K562 (cell line): ENCODE measurements around the gene FAM114A1.

Experiments used
- CTCF ChIP-seq, 3 experiments: IDR thresholded peaks in 2 of 3; conservative IDR thresholded peaks in 1 of 3; 2 replicates each; pipeline ENCODE4 v1.5.1; 2011 to 2012; ENCODE audit warnings: low read length in 3 of 3, mild to moderate bottlenecking in 3 of 3, control low read depth in 2 of 3, improper control_type of control experiment in 1 of 3, inconsistent platforms in 1 of 3, low read depth in 1 of 3, mixed read lengths in 1 of 3, moderate library complexity in 1 of 3; ENCODE audit not compliant: insufficient read depth in 2 of 3
- GATAD2A ChIP-seq: fragments of 450-650 bp; IDR thresholded peaks from 2 replicates; pipeline ENCODE4 v1.6.1; 2017
- MED1 ChIP-seq: sonication (generic); formaldehyde crosslinking; IDR thresholded peaks from 2 replicates; pipeline ENCODE4 v1.8.1; 2023; ENCODE audit warnings: missing genetic modification reagents, borderline replicate concordance
- RBM14 ChIP-seq: fragments of 200-400 bp; formaldehyde crosslinking; IDR thresholded peaks from 2 replicates; pipeline ENCODE4 v1.6.1; 2018; ENCODE audit warnings: low read depth, mild to moderate bottlenecking, low read length, moderate library complexity, borderline replicate concordance; ENCODE audit not compliant: insufficient read depth
- ZNF780A ChIP-seq: fragments of 250-450 bp; sonication (Bioruptor Pico); IDR thresholded peaks from 2 replicates; pipeline ENCODE4 v1.5.0; 2021; ENCODE audit warnings: mild to moderate bottlenecking
- TF ChIP-seq, protein P1 (sequence below), 3 experiments: fragments of 200-800 bp in 1 of 3; fragments of 250-450 bp in 1 of 3; fragments of 450-650 bp in 1 of 3; sonication (Bioruptor Pico) in 1 of 3; sonication (Bioruptor generic) in 1 of 3; formaldehyde crosslinking in 1 of 3; IDR thresholded peaks; 2 replicates each; pipeline versions ENCODE4 v1.6.1 to v1.8.0; 2016 to 2022; ENCODE audit warnings: mild to moderate bottlenecking in 2 of 3, missing genetic modification characterization in 2 of 3, missing compliant biosample characterization in 1 of 3, moderate library complexity in 1 of 3

DNA sequence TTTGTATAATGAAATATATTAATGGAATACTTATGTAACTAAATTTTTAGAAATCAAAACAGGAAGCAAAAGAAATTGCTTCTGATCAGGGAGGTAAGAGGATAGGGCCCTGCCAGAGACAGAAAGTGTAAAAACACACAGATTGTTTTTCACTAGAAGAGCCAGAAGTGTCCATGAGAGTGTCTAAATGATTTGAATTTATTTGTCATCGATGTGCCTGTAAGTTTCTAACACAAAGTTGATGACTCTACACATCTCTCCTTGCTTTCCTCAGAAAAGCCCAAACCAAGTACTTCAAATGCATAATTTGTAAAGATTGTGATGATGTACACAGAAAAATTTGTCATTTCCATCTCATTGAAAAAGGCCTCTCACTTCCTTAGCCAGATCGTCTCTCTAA, 84.0 kb downstream of the FAM114A1 start:
- TF ChIP-seq CTCF (IDR thresholded peaks at IDR 0.05 in 2 of 3, conservative IDR thresholded peaks at IDR 0.05 in 1 of 3; ENCODE audit: insufficient read depth in 2 of 3, low read depth in 1 of 3, low read length in 3 of 3) (no peak), GATAD2A (no peak), ZNF780A (CRISPR knock-in tag) (no peak), RBM14 (no peak), MED1 (CRISPR knock-in tag) (no peak)
- TF ChIP-seq, protein P1, sequence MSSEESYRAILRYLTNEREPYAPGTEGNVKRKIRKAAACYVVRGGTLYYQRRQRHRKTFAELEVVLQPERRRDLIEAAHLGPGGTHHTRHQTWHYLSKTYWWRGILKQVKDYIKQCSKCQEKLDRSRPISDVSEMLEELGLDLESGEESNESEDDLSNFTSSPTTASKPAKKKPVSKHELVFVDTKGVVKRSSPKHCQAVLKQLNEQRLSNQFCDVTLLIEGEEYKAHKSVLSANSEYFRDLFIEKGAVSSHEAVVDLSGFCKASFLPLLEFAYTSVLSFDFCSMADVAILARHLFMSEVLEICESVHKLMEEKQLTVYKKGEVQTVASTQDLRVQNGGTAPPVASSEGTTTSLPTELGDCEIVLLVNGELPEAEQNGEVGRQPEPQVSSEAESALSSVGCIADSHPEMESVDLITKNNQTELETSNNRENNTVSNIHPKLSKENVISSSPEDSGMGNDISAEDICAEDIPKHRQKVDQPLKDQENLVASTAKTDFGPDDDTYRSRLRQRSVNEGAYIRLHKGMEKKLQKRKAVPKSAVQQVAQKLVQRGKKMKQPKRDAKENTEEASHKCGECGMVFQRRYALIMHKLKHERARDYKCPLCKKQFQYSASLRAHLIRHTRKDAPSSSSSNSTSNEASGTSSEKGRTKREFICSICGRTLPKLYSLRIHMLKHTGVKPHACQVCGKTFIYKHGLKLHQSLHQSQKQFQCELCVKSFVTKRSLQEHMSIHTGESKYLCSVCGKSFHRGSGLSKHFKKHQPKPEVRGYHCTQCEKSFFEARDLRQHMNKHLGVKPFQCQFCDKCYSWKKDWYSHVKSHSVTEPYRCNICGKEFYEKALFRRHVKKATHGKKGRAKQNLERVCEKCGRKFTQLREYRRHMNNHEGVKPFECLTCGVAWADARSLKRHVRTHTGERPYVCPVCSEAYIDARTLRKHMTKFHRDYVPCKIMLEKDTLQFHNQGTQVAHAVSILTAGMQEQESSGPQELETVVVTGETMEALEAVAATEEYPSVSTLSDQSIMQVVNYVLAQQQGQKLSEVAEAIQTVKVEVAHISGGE (CRISPR knock-in tag; IDR thresholded peaks at IDR 0.05): no peak
